AG09309 (cell line): ENCODE data around the gene PRIMA1.

Experiments
- DNase-seq: peaks from one replicate; pipeline ENCODE4 v3.0.0-alpha.2; 2010; ENCODE audit warnings: low read depth
- H3K4me3 ChIP-seq: 2 replicates; pipeline ENCODE4 v1.5.1; 2011; ENCODE audit warnings: mild to moderate bottlenecking, low read depth, low read length, moderate library complexity; ENCODE audit not compliant: control insufficient read depth
- CTCF ChIP-seq: IDR thresholded peaks from 2 replicates; pipeline ENCODE4 v1.5.1; 2011; ENCODE audit warnings: mild to moderate bottlenecking, low read depth, low read length, inconsistent platforms; ENCODE audit not compliant: insufficient read depth, control insufficient read depth; ENCODE audit errors: missing control alignments

The PRIMA1 gene

GRCh38 chr14:93775744-93776143, 12.5 kb downstream of the PRIMA1 start:
- no peak for TF ChIP-seq CTCF
- no peak overlapping the region for H3K4me3 ChIP-seq
- DNase-seq = no peak

GRCh38 chr14:93775158-93775557, 13.1 kb downstream of the PRIMA1 start:
- no peak for TF ChIP-seq CTCF
- no peak for DNase-seq
- no peak overlapping the region for H3K4me3 ChIP-seq

- no peak for DNase-seq
- H3K4me3 ChIP-seq = no peak overlapping the region
- no peak for TF ChIP-seq CTCF
These were observed 16.0 kb downstream of the PRIMA1 start for GRCh38 chr14:93772263-93772662.

- H3K4me3 ChIP-seq = no peak overlapping the region
- TF ChIP-seq CTCF = no peak
- DNase-seq = no peak
These were observed 22.3 kb downstream of the PRIMA1 start for GRCh38 chr14:93765970-93766369.

GRCh38 chr14:93765155-93765554, 23.1 kb downstream of the PRIMA1 start:
- DNase-seq = no peak
- TF ChIP-seq CTCF = no peak
- no peak overlapping the region for H3K4me3 ChIP-seq

- DNase-seq = no peak
- H3K4me3 ChIP-seq = no peak overlapping the region
- TF ChIP-seq CTCF = no peak
These were observed 24.1 kb downstream of the PRIMA1 start for GRCh38 chr14:93764211-93764659.
